ENCODE data around the gene OR51D1.
A peak's percentile ranks its signal among the peaks of the same experiment; 100 is the strongest.

OR51D1 gene

GRCh38 chr11:4643682-4644081 is 6.4 kb downstream of the OR51D1 start, which contains the start of gene OR51E1:
OR51E1 (plus strand) TSS chr11:4643982; CDS start chr11:4652527, 8,545 bp downstream.
- no peaks in the 10 kb centered on the region for H3K9me3 ChIP-seq (ENCODE audit: severe bottlenecking)
- H3K4me3 ChIP-seq (ENCODE audit: severe bottlenecking): no peak within 1 kb of the TSS
- ATAC-seq (ENCODE audit: low read depth) (no peak), DNase-seq (ENCODE audit: low spot score) (no peak)
- H3K36me3 ChIP-seq (ENCODE audit: low read depth): no peaks in the 10 kb centered on the region
- no peak for TF ChIP-seq CTCF (IDR thresholded peaks at IDR 0.05; ENCODE audit: poor library complexity, severe bottlenecking)
- no peak within 1 kb of the TSS for H3K27ac ChIP-seq (ENCODE audit: poor library complexity, severe bottlenecking)
- no peaks in the 10 kb centered on the region for H3K4me1 ChIP-seq (ENCODE audit: insufficient read depth, poor library complexity, severe bottlenecking)
- H3K27me3 ChIP-seq (ENCODE audit: insufficient read depth, poor library complexity, severe bottlenecking): no peaks in the 10 kb centered on the region

- DNase-seq (ENCODE audit: low spot score) (no peak), ATAC-seq (ENCODE audit: low read depth) (0 out of 3 replicates have a peak, but pooled peaks have one; percentile 29)
- no peak overlapping the region for H3K27ac ChIP-seq (ENCODE audit: poor library complexity, severe bottlenecking)
- no peaks in the 10 kb centered on the region for H3K9me3 ChIP-seq (ENCODE audit: severe bottlenecking)
- H3K27me3 ChIP-seq (ENCODE audit: insufficient read depth, poor library complexity, severe bottlenecking): no peaks in the 10 kb centered on the region
- H3K4me1 ChIP-seq (ENCODE audit: insufficient read depth, poor library complexity, severe bottlenecking): no peaks in the 10 kb centered on the region
- no peaks in the 10 kb centered on the region for H3K36me3 ChIP-seq (ENCODE audit: low read depth)
- no peak overlapping the region for H3K4me3 ChIP-seq (ENCODE audit: severe bottlenecking)
- TF ChIP-seq CTCF (IDR thresholded peaks at IDR 0.05; ENCODE audit: poor library complexity, severe bottlenecking): no peak
Measured at GRCh38 chr11:4644233-4644632, 7.0 kb downstream of the OR51D1 start.

- ATAC-seq (ENCODE audit: low read depth): no peak
- Histone ChIP-seq H3K4me1 (ENCODE audit: insufficient read depth, poor library complexity, severe bottlenecking) (no peaks in the 10 kb centered on the region), H3K4me3 (ENCODE audit: severe bottlenecking) (no peak overlapping the region)
Measured at GRCh38 chr11:4645974-4646373, 8.7 kb downstream of the OR51D1 start.

GRCh38 chr11:4647766-4648165 is 10.5 kb downstream of the OR51D1 start:
- Histone ChIP-seq H3K27ac (ENCODE audit: poor library complexity, severe bottlenecking) (no peak overlapping the region), H3K27me3 (ENCODE audit: insufficient read depth, poor library complexity, severe bottlenecking) (no peaks in the 10 kb centered on the region), H3K9me3 (ENCODE audit: severe bottlenecking) (no peaks in the 10 kb centered on the region), H3K4me1 (ENCODE audit: insufficient read depth, poor library complexity, severe bottlenecking) (no peaks in the 10 kb centered on the region), H3K4me3 (ENCODE audit: severe bottlenecking) (no peak overlapping the region), H3K36me3 (ENCODE audit: low read depth) (no peaks in the 10 kb centered on the region)
- TF ChIP-seq CTCF (IDR thresholded peaks at IDR 0.05; ENCODE audit: poor library complexity, severe bottlenecking): no peak
- ATAC-seq (ENCODE audit: low read depth) (no peak), DNase-seq (ENCODE audit: low spot score) (no peak)

More at GRCh38 chr11:4645974-4646373, 8.7 kb downstream of the OR51D1 start:
- TF ChIP-seq CTCF (IDR thresholded peaks at IDR 0.05; ENCODE audit: poor library complexity, severe bottlenecking): no peak
- no peak for DNase-seq (ENCODE audit: low spot score)
- H3K9me3 ChIP-seq (ENCODE audit: severe bottlenecking): no peaks in the 10 kb centered on the region
- H3K36me3 ChIP-seq (ENCODE audit: low read depth): no peaks in the 10 kb centered on the region
- H3K27me3 ChIP-seq (ENCODE audit: insufficient read depth, poor library complexity, severe bottlenecking): no peaks in the 10 kb centered on the region
- no peak overlapping the region for H3K27ac ChIP-seq (ENCODE audit: poor library complexity, severe bottlenecking)

GRCh38 chr11:4654635-4655369 is 17.5 kb downstream of the OR51D1 start:
- no peak for ATAC-seq (ENCODE audit: low read depth)
- Histone ChIP-seq H3K27me3 (ENCODE audit: insufficient read depth, poor library complexity, severe bottlenecking) (peaks cover 3% of the 10 kb centered on the region), H3K4me1 (ENCODE audit: insufficient read depth, poor library complexity, severe bottlenecking) (no peaks in the 10 kb centered on the region), H3K27ac (ENCODE audit: poor library complexity, severe bottlenecking) (no peak overlapping the region), H3K36me3 (ENCODE audit: low read depth) (no peaks in the 10 kb centered on the region), H3K4me3 (ENCODE audit: severe bottlenecking) (no peak overlapping the region), H3K9me3 (ENCODE audit: severe bottlenecking) (no peaks in the 10 kb centered on the region)
- TF ChIP-seq CTCF (IDR thresholded peaks at IDR 0.05; ENCODE audit: poor library complexity, severe bottlenecking): no peak
- no peak for DNase-seq (ENCODE audit: low spot score)
